Activated CD4-positive, alpha-beta T cell treated with anti-CD3 and anti-CD28 coated beads, Interleukin-10, Interleukin-2, amounts not matched to agents 100 ng/mL and 50 ng/mL, durations not matched to agents 16 hours and 8 hours (primary cell): Measurements from ENCODE around the gene PHF10.
"Not testable (repeated sequence)": the region's sequence is repeated elsewhere in the genome, so short reads cannot be mapped to it uniquely, and the experiment has no call there.

Experiments
- DNase-seq: peaks from one replicate; pipeline ENCODE4 v3.0.0-alpha.2; 2020

The PHF10 gene

DNA sequence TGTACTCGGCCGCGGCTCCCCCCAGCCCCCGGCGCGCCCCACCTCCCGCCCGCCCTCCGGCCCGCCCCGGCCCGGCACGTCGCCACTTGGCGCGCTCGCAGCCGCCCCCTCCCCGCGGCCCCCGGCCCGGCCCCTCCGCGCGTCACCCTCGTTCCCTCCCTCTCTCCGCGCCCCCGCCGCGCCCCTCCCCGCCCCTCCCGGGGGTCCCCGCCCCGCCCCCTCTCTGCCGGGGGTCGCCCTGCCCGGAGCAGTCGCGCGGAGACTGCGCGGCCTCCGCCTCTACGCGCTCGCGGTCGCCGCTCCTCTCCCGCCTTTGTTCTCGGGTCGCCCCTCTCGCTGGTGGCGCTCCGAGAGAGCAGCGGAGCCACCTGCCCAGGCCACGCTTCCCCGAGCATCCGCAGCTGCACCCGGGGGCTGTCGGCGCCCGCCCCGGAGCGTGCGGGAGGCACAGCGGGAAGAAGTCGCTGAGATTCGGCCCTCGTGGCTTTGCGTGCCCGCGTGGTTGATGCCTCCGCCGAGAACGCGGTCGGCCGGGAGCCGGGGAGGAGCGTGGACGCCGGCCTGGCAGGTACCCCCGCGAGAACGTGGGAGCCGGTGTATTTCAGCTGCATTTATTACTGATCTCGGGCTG is at the start of gene PHF10:
TSS of gene PHF10 (minus strand) at position 7 of the 631 bp plus-strand sequence. CDS start 569 bp downstream, outside the sequence.
- DNase-seq = peak; percentile 75

DNA sequence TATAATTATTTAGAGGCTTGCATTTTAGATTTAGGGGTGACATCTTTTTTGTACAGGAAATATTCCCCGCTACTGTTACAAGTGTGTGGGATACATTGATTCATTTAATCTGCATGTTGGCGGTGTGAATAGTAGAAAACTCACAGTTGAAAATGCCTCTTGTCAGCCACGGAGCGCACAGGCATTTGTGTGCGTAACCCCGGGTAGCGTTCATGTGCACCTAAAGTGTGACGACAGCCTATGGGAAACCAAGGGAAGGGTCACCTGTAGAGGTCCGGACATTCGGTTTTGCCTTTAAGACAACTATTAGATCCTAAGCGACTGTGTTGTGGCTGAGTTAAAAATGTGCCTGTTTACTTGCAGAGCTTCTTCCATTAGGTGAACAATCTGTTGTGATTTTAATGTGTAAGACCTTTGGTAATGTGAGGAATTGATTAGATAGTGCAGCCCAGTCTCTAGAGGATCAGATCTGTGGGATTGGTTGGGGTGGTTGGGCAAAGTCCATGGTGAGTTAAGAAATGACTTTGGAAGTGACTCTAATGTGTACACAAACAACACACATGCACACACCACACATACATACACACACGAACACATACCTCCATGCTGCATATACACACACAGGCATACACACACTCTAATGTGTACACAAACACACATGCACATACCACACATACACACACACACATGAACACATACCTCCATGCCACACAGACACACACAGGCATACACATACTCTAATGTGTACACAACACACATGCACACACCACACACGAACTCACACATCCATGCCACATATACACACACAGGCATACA is 42.8 kb upstream of the PHF10 start:
- DNase-seq = no peak

GRCh38 chr6:169766232-169766631 is 41.9 kb upstream of the PHF10 start:
- DNase-seq = no peak

DNA sequence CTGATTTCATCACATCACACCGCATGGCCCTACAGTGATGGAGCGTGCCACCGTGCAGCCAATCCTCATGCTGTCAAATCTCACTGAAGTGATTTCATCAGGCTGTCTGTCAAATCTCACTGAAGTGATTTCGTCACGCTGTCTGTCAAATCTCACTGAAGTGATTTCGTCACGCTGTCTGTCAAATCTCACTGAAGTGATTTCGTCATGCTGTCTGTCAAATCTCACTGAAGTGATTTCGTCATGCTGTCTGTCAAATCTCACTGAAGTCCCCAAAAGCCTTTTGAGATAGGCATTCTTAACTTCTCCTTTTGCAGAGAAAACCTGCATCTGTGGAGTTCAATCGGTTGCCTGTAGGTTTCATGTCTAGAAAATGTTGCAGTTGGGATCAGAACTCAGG is 41.5 kb upstream of the PHF10 start:
- not testable (repeated sequence) for DNase-seq

DNA sequence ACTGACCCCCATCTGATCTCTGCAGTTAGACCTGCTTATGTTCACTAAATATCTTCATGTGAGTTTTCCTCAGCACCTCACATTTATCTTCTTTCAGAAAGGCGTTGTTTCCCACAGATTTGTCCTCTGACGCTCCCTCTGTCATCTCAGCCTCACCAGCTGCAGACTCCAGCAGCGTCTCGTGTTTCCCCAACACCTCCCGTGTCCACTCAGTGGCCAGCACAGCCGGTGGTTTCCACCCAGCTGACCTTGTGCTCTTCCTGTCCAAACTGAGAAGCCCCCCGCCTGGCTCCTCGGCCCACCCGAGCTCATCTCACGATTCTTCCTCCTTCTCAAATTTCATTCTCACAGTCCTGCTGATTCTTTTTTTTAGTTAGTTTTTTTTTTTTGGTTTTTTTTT is 39.6 kb upstream of the PHF10 start:
- no peak for DNase-seq

DNA sequence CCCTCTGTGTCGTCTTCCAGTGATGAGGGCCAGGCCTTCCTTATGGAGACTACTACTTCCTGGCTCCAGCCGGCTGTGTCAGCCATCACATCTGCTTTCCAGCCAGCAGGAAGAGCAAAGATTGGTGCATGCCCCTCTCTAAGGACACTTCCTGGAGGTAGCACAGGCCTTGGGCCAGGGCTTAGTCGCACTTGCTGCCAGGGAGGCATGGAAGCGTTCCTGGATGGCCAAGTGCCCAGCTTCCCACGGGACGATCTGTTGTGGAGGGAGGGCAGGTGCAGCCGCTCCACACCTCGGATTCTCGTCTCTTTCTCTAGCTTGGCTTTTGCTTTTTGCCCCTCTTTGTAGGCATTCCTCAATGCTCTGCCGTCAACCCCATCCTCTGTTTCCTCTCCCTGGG is 39.0 kb upstream of the PHF10 start:
- DNase-seq = no peak

DNA sequence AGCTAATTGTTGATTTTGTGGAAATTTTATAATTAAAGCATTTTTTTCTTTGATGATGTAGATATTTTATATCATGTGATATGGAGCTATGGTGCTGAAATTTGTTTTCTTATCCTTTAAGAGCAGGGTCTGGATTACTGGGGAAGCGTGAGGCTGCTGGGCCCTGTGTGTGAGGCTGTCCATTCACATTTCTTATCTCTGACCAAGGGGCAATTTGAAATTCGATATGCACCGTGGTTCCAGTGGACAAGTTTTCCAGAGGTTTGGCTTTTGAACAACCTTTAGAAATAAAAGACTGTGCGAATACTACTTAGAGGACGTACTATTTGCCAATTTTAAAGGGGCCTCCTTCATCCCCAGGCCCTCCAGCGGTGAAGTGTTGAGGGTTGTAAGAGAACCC is 30.9 kb upstream of the PHF10 start:
- DNase-seq = no peak

- peak; percentile 15 for DNase-seq
Observed at GRCh38 chr6:169752074-169752623, 27.8 kb upstream of the PHF10 start.

DNA sequence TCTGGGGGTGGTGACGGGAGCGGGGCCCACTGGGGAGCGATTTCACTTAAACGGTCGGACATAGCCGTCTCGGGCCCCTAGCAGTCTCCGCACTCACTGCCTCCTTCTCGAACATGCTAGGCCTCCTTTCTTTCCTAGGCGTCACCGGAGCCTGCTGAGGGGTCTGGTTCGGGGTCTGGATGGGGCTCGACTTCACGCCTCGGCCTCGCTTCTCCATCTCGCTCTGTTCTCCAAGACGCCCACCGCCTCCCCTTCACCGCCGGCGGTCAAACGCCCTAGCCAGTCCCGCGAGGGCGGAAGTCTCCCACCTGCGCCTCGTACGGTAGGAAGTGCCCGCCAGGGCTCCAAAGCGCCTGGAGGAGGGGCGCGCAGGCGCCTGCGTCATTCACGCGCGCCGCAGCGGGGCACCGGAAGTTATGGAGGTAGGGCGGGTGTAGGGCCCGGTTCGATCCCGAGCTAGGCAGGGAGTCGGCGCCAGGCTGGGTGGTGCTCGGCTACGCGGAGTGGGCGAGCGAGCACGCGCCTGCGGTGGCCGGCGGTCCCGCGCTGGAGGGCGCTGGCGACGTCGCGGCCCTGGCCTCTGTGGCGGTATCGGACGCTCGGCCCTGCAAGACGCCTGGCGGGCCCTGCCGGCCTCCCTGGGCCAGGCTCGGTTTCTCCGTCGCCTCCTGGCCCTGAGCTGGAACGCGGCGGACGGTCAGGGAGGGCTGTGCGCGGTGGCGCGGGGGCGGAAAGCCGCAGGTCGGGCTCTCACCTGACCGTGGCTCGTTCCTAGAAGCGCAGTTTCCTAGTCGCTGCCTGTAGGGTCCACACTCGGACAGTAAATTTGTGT is 27.2 kb upstream of the PHF10 start, which contains the start of the genes DYNLT2 and ERMARD:
TSS of gene DYNLT2 (minus strand) at position 331 of the 832 bp plus-strand sequence. CDS start at position 217, 114 bp downstream.
TSS of gene ERMARD (plus strand) at position 381 of the 832 bp plus-strand sequence. CDS start at position 417, 36 bp downstream.
- peak; percentile 96 for DNase-seq

- DNase-seq = no peak
Observed at GRCh38 chr6:169746556-169746955, 22.3 kb upstream of the PHF10 start.

DNA sequence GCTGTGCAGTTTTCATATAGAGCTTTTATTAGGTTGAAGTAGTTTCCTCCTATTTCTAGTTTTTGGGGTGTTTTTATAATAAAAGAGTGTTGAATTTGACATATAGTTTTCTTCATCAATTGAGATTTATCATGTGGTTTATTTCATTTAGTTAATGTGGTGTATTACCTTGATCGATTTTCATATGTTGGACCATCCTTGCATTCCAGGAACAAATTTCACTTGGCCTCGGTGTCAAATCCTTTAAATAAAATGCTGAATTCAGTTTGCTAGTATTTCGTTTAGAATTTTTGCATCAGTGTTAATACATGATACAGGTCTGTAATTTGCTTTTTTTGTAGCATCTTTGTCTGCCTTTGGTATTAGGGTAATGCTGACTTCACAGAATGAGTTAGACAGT is 21.1 kb upstream of the PHF10 start:
- no peak for DNase-seq

GRCh38 chr6:169741344-169741743 is 17.0 kb upstream of the PHF10 start:
- DNase-seq = no peak

- no peak for DNase-seq
Observed at GRCh38 chr6:169738976-169739529, 14.8 kb upstream of the PHF10 start.

DNA sequence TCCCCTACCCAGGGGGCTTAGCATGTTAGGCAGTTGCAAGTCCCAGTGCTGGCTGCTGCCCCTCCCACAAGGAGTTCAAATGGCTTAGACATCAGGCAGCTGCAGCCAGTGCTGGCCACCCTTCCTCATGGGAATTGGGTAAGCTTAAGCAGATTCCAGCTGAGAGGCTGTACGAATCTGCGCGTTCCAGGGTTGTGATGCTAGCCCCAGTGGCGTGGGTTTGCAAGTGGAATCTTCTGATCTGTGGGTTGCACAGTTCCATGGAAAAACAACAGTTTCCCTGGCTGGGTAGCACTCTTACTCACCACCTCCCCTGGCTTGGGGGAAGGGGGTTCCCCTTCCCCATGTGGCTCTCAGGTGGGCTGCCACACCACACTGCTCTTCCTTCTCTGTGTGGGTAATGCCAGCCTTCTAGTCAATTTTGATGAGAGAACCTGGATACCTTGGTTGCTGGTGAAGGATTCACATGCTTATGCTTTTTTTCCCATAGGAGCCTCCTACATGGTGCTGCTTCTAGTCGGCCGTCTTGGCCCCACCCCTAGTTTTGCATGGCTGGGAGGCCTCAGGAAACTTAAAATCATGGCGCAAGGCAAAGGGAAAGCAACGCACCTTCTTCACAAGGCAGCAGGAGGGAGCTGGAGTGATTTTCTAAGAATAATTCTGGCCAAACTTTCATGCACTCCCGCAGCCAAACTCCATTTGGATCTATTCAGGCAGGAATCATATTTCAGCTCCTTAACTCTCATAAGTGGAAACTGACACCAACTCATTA is 14.1 kb upstream of the PHF10 start:
- no peak for DNase-seq

- no peak for DNase-seq
Observed at GRCh38 chr6:169729961-169730360, 5.7 kb upstream of the PHF10 start.

DNA sequence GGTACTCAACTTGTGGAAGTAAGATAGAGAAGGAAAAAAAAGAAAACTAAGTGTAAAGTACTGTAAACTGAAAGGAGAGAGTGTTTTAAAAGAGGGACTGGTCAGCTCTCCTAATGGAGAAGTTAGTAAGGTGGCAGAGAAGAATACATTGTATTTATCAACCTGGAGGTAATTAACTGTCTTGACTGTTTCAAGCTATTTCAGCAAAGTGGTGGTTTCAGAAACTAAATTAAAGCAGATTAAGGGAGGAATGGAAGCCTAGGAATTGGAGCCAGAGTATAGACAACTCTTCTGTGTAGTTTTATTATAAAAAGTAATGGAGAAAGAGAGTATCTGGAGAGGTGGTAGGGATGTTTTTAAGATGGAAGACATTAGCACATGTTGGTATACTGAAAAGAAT is 2.7 kb upstream of the PHF10 start:
- DNase-seq = no peak

GRCh38 chr6:169726049-169726400 is 1.7 kb upstream of the PHF10 start:
- DNase-seq = no peak

- DNase-seq = peak; percentile 15
Observed at GRCh38 chr6:169725125-169726048, 1.1 kb upstream of the PHF10 start.

GRCh38 chr6:169723991-169724493 is 258 bp downstream of the PHF10 start:
- peak; percentile 41 for DNase-seq

GRCh38 chr6:169723200-169723909 is 945 bp downstream of the PHF10 start:
- peak; percentile 67 for DNase-seq
